ENCODE results near the gene ARMH1.

The ARMH1 gene

GRCh38 chr1:44739307-44740178, 65.0 kb downstream of the ARMH1 start, which contains the start of gene KIF2C (continued):
- TF ChIP-seq CTCF (tag by site-specific recombination; IDR thresholded peaks at IDR 0.05) (no peak), ZNF416 (tag by site-specific recombination; IDR thresholded peaks at IDR 0.05) (no peak), ZNF248 (tag by site-specific recombination; IDR thresholded peaks at IDR 0.05) (no peak), ZNF184 (tag by site-specific recombination; IDR thresholded peaks at IDR 0.05) (no peak), ZNF280C (tag by site-specific recombination; IDR thresholded peaks at IDR 0.05) (no peak), REST (tag by site-specific recombination; IDR thresholded peaks at IDR 0.05) (no peak), ZNF23 (tag by site-specific recombination; IDR thresholded peaks at IDR 0.05; ENCODE audit: borderline replicate concordance) (no peak), ZNF324 (tag by site-specific recombination; IDR thresholded peaks at IDR 0.05) (0 out of 2 replicates have a peak, but pooled peaks have one; percentile 15), KLF17 (tag by site-specific recombination; IDR thresholded peaks at IDR 0.05) (peak; percentile 43; the same call in 1 of the 2 replicates), ZNF747 (tag by site-specific recombination; IDR thresholded peaks at IDR 0.05) (no peak), GLIS1 (tag by site-specific recombination; IDR thresholded peaks at IDR 0.05) (peak; percentile 83), ZNF670 (tag by site-specific recombination; IDR thresholded peaks at IDR 0.05; ENCODE audit: low read depth) (no peak), HIC1 (tag by site-specific recombination; IDR thresholded peaks at IDR 0.05) (0 out of 2 replicates have a peak, but pooled peaks have one; percentile 10), PRDM4 (tag by site-specific recombination; IDR thresholded peaks at IDR 0.05) (0 out of 2 replicates have a peak, but pooled peaks have one; percentile 8), EGR2 (tag by site-specific recombination; IDR thresholded peaks at IDR 0.05; ENCODE audit: low read depth) (peak; percentile 79), KLF10 (tag by site-specific recombination; IDR thresholded peaks at IDR 0.05) (peak; percentile 96), ZNF211 (tag by site-specific recombination; IDR thresholded peaks at IDR 0.05; ENCODE audit: low read depth) (no peak), ZNF169 (tag by site-specific recombination; IDR thresholded peaks at IDR 0.05) (no peak), ZNF311 (tag by site-specific recombination; IDR thresholded peaks at IDR 0.05; ENCODE audit: borderline replicate concordance) (no peak), SP2 (tag by site-specific recombination; IDR thresholded peaks at IDR 0.05) (peak; percentile 83), TSHZ1 (tag by site-specific recombination; IDR thresholded peaks at IDR 0.05; ENCODE audit: borderline replicate concordance) (no peak)

All from HEK293 (cell line).